Activated B cell treated with CpG ODN at 0.5 μM for 24 hours (primary cell): Measurements from ENCODE around the gene AVPR1B. TPM values are rescaled to one million over a fixed set of nuclear protein-coding genes. Genes with fewer than 3 reads are reported as not detected.

Experiments used
- ATAC-seq: fragments of 200-7000 bp; cut with Tn5 transposase; one replicate; pipeline ENCODE4 v1.10.0; 2021; ENCODE audit warnings: low read depth, mild to moderate bottlenecking, moderate library complexity
- CTCF ChIA-PET: fragments of 350-600 bp; sonication (Branson Sonifier 250); formaldehyde crosslinking; loops from one replicate; lab custom pipeline; 2021; ENCODE audit warnings: antibody characterized with exemption; lab: Charles Lee
- POLR2A ChIA-PET: fragments of 350-600 bp; sonication (Branson Sonifier 250); formaldehyde crosslinking; loops from one replicate; lab custom pipeline; 2021; ENCODE audit warnings: antibody characterized with exemption; lab: Charles Lee
- DNase-seq: peaks from one replicate; pipeline ENCODE4 v3.0.0; 2022
- H3K27ac Mint-ChIP-seq: one replicate; pipeline ENCODE4 v1.8.0; 2020; ENCODE audit warnings: mixed read lengths
- H3K27me3 Mint-ChIP-seq: one replicate; pipeline ENCODE4 v1.8.0; 2021; ENCODE audit warnings: mixed read lengths
- H3K36me3 Mint-ChIP-seq: one replicate; pipeline ENCODE4 v1.8.0; 2021; ENCODE audit warnings: low read depth, mixed read lengths
- H3K4me1 Mint-ChIP-seq: one replicate; pipeline ENCODE4 v1.8.0; 2021; ENCODE audit warnings: mixed read lengths
- H3K4me3 Mint-ChIP-seq: one replicate; pipeline ENCODE4 v1.8.0; 2020; ENCODE audit warnings: mild to moderate bottlenecking, mixed read lengths
- H3K9me3 Mint-ChIP-seq: one replicate; pipeline ENCODE4 v1.8.0; 2020; ENCODE audit warnings: mixed read lengths
- intact Hi-C: fragments of 100-400 bp; cut with micrococcal nuclease; formaldehyde crosslinking; loops from one replicate; pipeline ENCODE4 v1.15.1; 2024
- total RNA-seq: library from RNA; stranded (reverse); gene quantifications from 2 replicates; pipeline ENCODE4 v1.2.3, GENCODE V29; 2022
- TF ChIP-seq, protein P1 (sequence below): fragments of 200-600 bp; IDR thresholded peaks from one replicate; pipeline ENCODE4 v1.8.0; 2022; ENCODE audit warnings: antibody characterized with exemption, mild to moderate bottlenecking

The AVPR1B gene
- total RNA-seq, 1 donor from 2014 or later, result not detected

DNA sequence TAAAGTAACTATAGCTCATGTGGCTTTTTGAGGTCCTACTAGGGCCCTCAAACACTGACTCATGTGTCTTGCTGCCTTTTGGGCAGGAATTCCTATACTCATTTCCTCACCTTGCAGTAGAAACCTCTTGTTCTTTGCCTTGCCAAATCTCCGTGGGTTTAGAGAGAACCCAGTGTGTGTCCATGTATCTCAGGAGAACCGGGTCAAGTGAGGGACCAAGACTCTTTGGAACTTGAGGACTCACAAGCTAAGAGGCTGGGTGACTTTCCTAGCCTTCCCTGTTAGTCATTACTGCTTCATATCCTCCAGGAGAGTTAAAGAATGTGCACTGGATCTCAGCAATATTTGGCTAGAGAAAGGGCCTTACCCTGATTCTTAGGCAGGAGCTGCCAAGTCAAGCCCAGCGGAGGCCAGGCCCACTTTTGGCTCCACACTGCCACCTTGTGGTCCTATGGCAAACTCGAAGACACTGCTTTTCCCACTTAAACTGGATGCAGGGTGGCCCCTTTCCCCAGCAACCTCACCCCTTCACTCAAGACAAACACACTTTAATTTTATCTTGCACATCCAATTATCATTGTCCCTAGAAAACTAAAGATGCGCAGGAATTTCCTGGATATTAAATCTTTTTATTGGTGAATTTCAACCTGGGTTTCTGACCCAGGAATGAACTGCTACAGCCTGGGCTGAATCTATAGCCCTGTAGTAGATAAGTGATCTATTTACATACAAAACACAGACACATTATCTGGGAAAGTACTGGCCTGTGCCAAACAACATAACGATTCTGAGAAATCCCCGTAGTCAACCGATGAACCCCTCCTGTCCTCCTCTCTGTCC is 10.6 kb downstream of the AVPR1B start:
- H3K27ac Mint-ChIP-seq, result peak overlapping the region; percentile 73
- peaks cover 34% of the 10 kb centered on the region for H3K4me1 Mint-ChIP-seq
- H3K36me3 Mint-ChIP-seq, result no peaks in the 10 kb centered on the region
- ChIA-PET POLR2A (interaction anchor here (0.6 to 2.5 kb wide), 16 partner anchors 9 to 334 kb away, joined by 3 to 23 read pairs (median 3); partner anchors contain the start of gene RHEX), CTCF (interaction anchor here (0.6 to 11.7 kb wide), 34 partner anchors 9 to 448 kb away, joined by 3 to 342 read pairs (median 6); no protein-coding TSS in a partner anchor)
- ATAC-seq (peak; percentile 89), DNase-seq (peak; percentile 71)
- H3K9me3 Mint-ChIP-seq, result no peaks in the 10 kb centered on the region
- H3K4me3 Mint-ChIP-seq, result no peak overlapping the region
- no peaks in the 10 kb centered on the region for H3K27me3 Mint-ChIP-seq
- intact Hi-C loops, result loop anchor here (1.0 to 5.0 kb wide), 7 partner anchors 40 to 449 kb away; no protein-coding TSS in a partner anchor
- TF ChIP-seq, protein P1, sequence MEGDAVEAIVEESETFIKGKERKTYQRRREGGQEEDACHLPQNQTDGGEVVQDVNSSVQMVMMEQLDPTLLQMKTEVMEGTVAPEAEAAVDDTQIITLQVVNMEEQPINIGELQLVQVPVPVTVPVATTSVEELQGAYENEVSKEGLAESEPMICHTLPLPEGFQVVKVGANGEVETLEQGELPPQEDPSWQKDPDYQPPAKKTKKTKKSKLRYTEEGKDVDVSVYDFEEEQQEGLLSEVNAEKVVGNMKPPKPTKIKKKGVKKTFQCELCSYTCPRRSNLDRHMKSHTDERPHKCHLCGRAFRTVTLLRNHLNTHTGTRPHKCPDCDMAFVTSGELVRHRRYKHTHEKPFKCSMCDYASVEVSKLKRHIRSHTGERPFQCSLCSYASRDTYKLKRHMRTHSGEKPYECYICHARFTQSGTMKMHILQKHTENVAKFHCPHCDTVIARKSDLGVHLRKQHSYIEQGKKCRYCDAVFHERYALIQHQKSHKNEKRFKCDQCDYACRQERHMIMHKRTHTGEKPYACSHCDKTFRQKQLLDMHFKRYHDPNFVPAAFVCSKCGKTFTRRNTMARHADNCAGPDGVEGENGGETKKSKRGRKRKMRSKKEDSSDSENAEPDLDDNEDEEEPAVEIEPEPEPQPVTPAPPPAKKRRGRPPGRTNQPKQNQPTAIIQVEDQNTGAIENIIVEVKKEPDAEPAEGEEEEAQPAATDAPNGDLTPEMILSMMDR, result peak; percentile 70

GRCh38 chr1:206105464-206105995 is 11.7 kb downstream of the AVPR1B start:
- Mint-ChIP-seq H3K4me1 (peaks cover 44% of the 10 kb centered on the region), H3K36me3 (no peaks in the 10 kb centered on the region), H3K4me3 (no peak overlapping the region), H3K9me3 (no peaks in the 10 kb centered on the region), H3K27ac (peak overlapping the region; percentile 48), H3K27me3 (no peaks in the 10 kb centered on the region)
- TF ChIP-seq, protein P1, result no peak
- ATAC-seq (no peak), DNase-seq (no peak)
- POLR2A ChIA-PET, result interaction anchor here (1.2 to 2.5 kb wide), 10 partner anchors 22 to 333 kb away, joined by 3 to 23 read pairs (median 8); partner anchors contain the start of gene RHEX
- intact Hi-C loops, result loop anchor here (5.0 kb wide), 1 partner anchor 448 kb away; no protein-coding TSS in a partner anchor
- CTCF ChIA-PET, result interaction anchor here (0.8 to 11.7 kb wide), 25 partner anchors 9 to 447 kb away, joined by 3 to 342 read pairs (median 5); no protein-coding TSS in a partner anchor

DNA sequence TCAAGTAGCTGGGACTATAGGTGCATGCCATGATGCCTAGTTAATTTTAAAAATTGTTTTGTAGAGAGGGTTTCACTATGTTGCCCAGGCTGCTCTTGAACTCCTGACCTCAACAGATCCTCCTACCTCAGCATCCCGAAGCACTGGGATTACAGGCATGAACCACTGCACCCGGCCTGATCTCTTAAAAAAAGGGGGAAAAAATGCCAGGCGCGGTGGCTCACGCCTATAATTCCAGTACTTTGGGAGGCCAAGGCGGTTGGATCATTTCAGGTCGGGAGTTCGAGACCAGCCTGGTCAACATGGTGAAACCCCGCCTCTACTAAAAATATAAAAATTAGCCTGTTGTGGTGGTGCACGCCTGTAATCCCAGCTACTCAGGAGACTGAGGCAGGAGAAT is 13.2 kb downstream of the AVPR1B start:
- Mint-ChIP-seq H3K9me3 (no peaks in the 10 kb centered on the region), H3K27ac (no peak overlapping the region), H3K4me1 (peaks cover 48% of the 10 kb centered on the region), H3K27me3 (no peaks in the 10 kb centered on the region), H3K36me3 (no peaks in the 10 kb centered on the region), H3K4me3 (no peak overlapping the region)
- ChIA-PET CTCF (interaction anchor here (1.3 to 11.7 kb wide), 4 partner anchors 53 to 127 kb away, joined by 4 to 342 read pairs (median 95); no protein-coding TSS in a partner anchor), POLR2A (interaction anchor here (0.6 to 1.6 kb wide), 3 partner anchors 64 to 120 kb away, joined by 3 to 13 read pairs (median 8); no protein-coding TSS in a partner anchor)
- ATAC-seq, result no peak
- no peak for DNase-seq
- intact Hi-C loops, result no loop called here
- TF ChIP-seq, protein P1, result no peak

DNA sequence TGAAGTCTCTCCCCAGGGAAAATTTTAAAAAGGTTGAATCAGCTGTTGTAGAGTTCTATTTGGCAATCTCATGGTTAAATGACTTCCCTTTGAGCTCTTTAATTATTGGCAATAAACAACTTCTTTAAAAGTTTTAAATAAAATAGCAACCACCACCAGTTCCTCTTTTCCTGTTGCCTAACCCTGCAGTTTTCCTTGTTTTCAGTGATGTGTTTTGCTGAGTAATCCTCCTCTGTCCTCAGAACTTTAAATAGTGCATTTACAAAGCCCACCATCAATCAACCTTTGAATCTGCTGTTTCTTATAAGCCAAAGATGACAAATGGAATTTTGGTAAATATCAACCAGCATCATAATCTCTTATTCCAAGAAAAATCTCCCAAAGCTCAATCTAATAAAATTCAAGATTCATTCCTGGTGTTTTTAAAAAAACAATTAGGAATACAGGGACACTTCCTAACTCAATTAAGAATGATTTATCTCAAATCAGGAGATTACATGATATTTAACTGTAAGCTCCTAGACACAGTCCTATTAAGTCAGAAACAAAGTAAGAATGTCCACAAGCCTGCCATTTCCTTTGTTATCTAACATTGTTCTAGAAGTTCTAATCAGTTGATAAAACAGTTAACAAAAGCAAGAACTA is 14.8 kb downstream of the AVPR1B start:
- TF ChIP-seq, protein P1, result no peak
- Mint-ChIP-seq H3K27me3 (no peaks in the 10 kb centered on the region), H3K36me3 (peaks cover 5% of the 10 kb centered on the region), H3K9me3 (no peaks in the 10 kb centered on the region), H3K27ac (no peak overlapping the region), H3K4me1 (peaks cover 52% of the 10 kb centered on the region), H3K4me3 (no peak overlapping the region)
- DNase-seq (no peak), ATAC-seq (no peak)
- ChIA-PET POLR2A (interaction anchor here (0.8 to 1.1 kb wide), 4 partner anchors 47 to 68 kb away, joined by 3 to 7 read pairs (median 4); no protein-coding TSS in a partner anchor), CTCF (interaction anchor here (0.9 to 11.7 kb wide), 5 partner anchors 71 to 184 kb away, joined by 3 to 342 read pairs (median 6); no protein-coding TSS in a partner anchor)
- intact Hi-C loops, result no loop called here
